ENCODE measurements around the gene DMAC2L.
"Not testable (repeated sequence)": the region's sequence is repeated elsewhere in the genome, so short reads cannot be mapped to it uniquely, and the experiment has no call there.

Gene DMAC2L

GRCh38 chr14:50333014-50333509, 20.9 kb downstream of the DMAC2L start:
- DNase-seq: no peak

- DNase-seq: no peak
These were observed 22.1 kb downstream of the DMAC2L start for GRCh38 chr14:50334211-50334610.

- no peak for DNase-seq
These were observed 23.3 kb downstream of the DMAC2L start for GRCh38 chr14:50335389-50335788.

- DNase-seq: peak; percentile 9
These were observed 24.1 kb downstream of the DMAC2L start for GRCh38 chr14:50335989-50336824.

DNA sequence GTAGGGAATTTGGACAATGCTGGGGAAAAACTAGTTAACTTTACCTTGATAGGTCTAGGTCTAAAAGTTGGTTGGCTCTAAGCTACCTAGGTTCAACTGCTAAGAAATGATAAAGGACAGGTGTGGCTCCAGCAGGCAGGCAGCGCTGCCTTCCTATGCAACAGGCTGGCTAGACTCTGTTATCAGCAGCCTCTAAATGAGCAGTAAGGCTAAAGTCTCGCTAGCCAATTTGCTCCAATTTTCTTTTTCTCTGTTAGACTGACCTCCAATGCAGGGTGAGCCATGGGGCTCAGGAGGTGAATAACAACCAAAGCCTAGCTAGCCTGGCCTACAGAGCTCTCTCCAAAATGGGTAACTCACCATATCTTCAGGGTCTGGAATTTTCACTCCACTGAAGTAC, 26.5 kb downstream of the DMAC2L start:
- DNase-seq: no peak

GRCh38 chr14:50339178-50339804, 27.2 kb downstream of the DMAC2L start:
- no peak for DNase-seq

- no peak for DNase-seq
These were observed 27.9 kb downstream of the DMAC2L start for GRCh38 chr14:50340045-50340444.

DNA sequence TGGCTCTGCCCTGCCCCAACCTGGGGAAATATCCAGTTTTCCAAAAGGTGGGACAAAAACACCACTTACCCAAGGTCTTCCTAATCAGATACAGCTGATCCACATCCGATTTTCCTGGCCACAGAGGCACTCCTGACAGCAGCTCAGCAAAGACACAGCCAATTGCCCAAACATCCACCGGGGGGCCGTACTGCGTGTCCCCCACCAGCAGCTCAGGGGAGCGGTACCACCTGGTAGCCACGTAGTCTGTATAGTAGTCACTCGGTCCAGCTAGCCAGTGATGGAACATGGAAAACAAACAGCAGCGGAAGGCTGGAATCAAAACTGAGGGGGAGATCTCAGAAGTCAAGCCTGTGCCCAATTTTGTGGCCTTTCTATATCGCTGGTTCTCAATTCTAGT, 28.8 kb downstream of the DMAC2L start:
- no peak for DNase-seq

DNA sequence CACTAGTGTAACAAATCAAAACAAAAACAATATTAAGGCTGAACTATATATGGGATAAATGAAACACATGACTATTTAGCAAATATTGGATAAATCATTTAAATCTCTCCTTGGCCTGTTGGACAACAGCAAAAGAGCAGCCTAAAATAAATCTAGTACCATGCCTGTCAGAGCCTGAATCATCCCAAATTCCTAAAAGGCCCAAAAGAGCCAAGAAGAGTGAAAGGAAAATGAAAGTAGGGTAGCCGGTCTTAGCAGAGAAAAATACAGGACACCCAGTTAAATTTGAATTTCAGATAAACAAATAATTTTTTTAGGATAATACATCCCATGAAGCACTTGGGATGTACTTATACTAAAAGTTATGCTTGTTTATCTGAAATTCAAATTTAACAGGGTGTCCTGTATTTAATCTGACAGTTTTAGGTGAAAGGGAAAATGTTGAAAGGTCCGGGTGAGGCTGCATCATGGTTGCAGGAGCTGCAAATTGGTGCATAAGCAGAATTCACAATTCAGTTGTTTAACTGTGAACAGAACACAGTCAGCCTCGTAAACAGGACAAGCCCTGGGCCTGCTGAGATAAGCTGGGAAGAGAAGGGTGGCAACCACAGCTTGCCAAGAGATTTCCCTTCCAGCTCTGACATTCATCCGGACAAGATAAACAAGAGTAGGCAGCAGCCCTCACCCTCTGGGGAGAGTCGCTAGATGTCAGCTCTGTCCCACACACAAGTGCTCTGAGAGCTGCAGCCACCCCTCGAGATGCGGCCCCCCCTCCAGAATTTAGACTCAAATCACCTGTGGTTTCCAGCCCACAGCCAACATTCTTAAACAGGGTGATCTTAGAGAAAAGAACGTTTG, 30.3 kb downstream of the DMAC2L start:
- peak; percentile 21 for DNase-seq

- DNase-seq: no peak
These were observed 31.3 kb downstream of the DMAC2L start for GRCh38 chr14:50343434-50343833.

DNA sequence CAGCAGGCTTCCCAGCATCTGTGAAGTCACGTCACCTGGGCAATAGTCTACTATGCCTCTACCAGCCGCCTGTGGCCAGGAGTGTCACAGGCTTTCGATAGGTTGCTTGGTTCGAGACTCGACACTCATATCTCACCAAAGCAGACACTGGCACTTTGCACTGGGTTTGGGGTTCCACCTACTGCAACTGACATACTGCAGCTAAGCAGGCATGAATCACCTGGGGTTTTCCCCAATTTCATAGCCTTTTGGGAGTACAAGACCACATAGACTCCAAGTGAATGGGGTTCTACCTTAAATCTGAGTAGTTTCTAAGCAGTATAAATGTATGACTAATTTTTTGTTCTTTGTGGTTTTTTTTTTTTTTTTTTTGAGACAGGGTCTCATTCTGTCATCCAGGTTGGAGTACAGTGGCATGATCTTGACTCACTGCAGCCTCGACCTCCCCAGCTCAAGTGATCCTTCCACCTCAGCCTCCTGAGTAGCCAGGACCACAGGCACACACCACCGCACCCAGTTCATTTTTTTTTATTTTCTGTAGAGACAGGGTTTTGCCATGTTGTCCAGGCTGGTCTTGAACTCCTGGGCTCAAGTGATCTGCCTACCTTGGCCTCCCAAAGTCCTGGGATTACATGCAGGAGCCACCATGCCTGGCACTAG, 32.1 kb downstream of the DMAC2L start:
- DNase-seq: peak; percentile 3

DNA sequence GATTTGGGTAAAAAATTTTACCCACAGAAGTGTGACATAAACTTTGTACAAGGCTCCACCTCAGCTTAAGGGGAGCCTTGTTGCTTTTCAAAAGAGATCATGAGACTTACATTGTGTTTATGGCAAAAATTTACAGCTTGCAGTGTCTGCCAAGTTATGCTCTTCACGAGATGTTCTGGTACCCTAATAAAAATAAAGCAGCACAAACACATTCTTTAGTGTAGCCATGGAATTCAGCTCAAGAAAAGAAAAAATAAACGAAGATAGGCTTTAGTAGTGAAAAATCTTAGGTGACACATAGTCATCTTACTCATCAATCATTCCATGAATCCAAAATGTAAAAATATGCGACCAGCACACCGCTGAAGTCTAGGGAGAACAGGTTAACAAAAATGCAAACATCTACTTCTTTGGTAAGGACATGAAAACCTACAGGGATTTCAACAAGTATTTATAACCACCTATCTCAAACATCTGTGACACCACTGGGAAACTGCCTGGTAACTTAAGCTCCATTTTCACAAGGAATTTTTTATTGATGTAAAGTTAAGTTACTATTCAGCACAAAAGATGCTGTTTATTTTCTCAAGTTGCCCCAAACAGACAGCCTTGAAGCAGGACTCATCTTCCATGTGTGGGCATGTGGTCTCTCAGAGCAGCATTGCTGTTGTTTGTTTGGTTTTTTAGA, 32.9 kb downstream of the DMAC2L start:
- DNase-seq: no peak

GRCh38 chr14:50345846-50346422, 33.8 kb downstream of the DMAC2L start:
- no peak for DNase-seq

GRCh38 chr14:50347521-50347920, 35.4 kb downstream of the DMAC2L start:
- peak; percentile 9 for DNase-seq

GRCh38 chr14:50348933-50349332, 36.8 kb downstream of the DMAC2L start:
- DNase-seq: no peak

- DNase-seq: peak; percentile 26
These were observed 38.9 kb downstream of the DMAC2L start for GRCh38 chr14:50350975-50351374.

GRCh38 chr14:50352584-50352983, 40.5 kb downstream of the DMAC2L start:
- no peak for DNase-seq

- no peak for DNase-seq
These were observed 41.0 kb downstream of the DMAC2L start for GRCh38 chr14:50353126-50353525.

DNA sequence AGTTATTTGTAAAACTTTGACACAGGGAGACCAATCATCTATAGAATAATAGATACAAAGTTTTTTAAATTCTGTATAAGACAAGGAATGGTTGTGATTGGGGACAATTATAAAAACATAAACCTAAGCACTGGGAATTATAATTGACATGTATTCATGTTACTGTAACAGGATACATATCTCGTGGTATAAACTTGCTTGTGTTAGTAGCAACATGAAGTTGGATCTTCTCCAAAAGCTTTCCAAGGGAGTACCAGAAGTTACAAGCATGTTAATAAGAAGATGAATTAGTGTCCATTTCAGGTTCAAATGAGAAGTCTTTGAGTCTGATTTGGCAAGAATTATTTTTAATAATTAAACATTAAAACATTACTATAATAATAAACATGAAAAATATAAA, 42.4 kb downstream of the DMAC2L start:
- no peak for DNase-seq

GRCh38 chr14:50355692-50356091, 43.6 kb downstream of the DMAC2L start:
- DNase-seq: no peak

DNA sequence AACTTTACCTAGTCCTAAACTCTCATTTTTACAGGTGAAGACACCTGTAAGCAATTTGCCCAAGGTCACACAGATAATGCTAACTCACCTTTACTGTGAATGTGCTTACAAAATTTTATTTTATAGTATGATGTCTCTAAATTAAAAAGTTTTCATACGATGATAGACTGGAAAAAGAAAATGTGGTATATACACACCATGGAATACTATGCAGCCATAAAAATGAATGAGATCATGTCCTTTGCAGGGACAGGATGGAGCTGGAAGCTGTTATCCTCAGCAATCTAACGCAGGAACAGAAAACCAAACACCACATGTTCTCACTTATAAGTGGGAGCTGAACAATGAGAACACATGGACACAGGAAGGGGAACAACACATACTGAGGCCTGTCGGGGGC, 44.2 kb downstream of the DMAC2L start:
- not testable (repeated sequence) for DNase-seq

GRCh38 chr14:50357124-50357523, 45.0 kb downstream of the DMAC2L start:
- no peak for DNase-seq

Data from suppressor macrophage treated with lipopolysaccharide for 4 hours (primary cell).